ENCODE measurements around the gene EZH1. TPM values are rescaled to one million over a fixed set of nuclear protein-coding genes. Genes with fewer than 3 reads are reported as not detected.

EZH1 gene
- total RNA-seq, 1 experiment from 2014 or later = 16.9 TPM

DNA sequence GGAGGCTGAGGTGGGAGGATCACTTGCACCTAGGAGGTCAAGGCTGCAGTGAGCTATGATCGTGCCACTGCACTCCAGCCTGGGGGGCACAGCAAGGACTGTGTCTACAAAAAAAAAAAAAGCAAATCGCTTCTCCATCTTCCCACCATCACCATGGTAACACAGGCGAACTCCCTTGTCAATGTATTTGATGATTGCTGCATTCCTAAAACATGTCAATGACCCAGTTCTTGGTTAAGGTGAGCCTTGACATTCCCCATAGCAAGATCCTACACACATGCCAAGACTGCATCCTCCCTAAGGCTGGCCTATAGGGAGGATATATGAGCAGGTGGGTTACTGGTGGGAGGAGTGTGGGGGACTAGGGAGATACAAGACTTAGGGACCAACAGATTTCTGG is 50.3 kb downstream of the EZH1 start:
- Histone ChIP-seq H3K36me3 (ENCODE audit: control insufficient read depth, insufficient read depth, low read length) (no peaks in the 10 kb centered on the region), H3K4me3 (ENCODE audit: low read depth, low read length) (no peak overlapping the region), H3K9me3 (no peaks in the 10 kb centered on the region), H3K4me1 (no peaks in the 10 kb centered on the region), H3K27me3 (replicated peaks; ENCODE audit: control insufficient read depth, insufficient read depth, low read length) (no peaks in the 10 kb centered on the region)
- intact Hi-C loops (cut with micrococcal nuclease; ENCODE audit: unreplicated experiment) = no loop called here
- TF ChIP-seq, protein P1, sequence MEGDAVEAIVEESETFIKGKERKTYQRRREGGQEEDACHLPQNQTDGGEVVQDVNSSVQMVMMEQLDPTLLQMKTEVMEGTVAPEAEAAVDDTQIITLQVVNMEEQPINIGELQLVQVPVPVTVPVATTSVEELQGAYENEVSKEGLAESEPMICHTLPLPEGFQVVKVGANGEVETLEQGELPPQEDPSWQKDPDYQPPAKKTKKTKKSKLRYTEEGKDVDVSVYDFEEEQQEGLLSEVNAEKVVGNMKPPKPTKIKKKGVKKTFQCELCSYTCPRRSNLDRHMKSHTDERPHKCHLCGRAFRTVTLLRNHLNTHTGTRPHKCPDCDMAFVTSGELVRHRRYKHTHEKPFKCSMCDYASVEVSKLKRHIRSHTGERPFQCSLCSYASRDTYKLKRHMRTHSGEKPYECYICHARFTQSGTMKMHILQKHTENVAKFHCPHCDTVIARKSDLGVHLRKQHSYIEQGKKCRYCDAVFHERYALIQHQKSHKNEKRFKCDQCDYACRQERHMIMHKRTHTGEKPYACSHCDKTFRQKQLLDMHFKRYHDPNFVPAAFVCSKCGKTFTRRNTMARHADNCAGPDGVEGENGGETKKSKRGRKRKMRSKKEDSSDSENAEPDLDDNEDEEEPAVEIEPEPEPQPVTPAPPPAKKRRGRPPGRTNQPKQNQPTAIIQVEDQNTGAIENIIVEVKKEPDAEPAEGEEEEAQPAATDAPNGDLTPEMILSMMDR (IDR thresholded peaks at IDR 0.05; ENCODE audit: insufficient read depth in 1 of 2, low read depth in 1 of 2, low read length in 1 of 2, severe bottlenecking in 1 of 2, unreplicated experiment in 1 of 2) = no peak
- no peak overlapping the region for H3K4me3 Mint-ChIP-seq (ENCODE audit: unreplicated experiment)
- no TSS peak for BruUV-seq (replicated peaks)
- POLR2A ChIA-PET = no interaction called here
- H3K27ac Mint-ChIP-seq (ENCODE audit: unreplicated experiment) = no peak overlapping the region
- CTCF ChIA-PET = no interaction called here
- no peaks in the 10 kb centered on the region for H3K9me3 Mint-ChIP-seq (ENCODE audit: unreplicated experiment)
- no peak for DNase-seq
- H3K4me1 Mint-ChIP-seq (ENCODE audit: low read depth, unreplicated experiment) = no peaks in the 10 kb centered on the region
- no peaks in the 10 kb centered on the region for H3K27me3 Mint-ChIP-seq (ENCODE audit: insufficient read depth, unreplicated experiment)
- H3K36me3 Mint-ChIP-seq (ENCODE audit: insufficient read depth, unreplicated experiment) = peaks cover 6% of the 10 kb centered on the region

DNA sequence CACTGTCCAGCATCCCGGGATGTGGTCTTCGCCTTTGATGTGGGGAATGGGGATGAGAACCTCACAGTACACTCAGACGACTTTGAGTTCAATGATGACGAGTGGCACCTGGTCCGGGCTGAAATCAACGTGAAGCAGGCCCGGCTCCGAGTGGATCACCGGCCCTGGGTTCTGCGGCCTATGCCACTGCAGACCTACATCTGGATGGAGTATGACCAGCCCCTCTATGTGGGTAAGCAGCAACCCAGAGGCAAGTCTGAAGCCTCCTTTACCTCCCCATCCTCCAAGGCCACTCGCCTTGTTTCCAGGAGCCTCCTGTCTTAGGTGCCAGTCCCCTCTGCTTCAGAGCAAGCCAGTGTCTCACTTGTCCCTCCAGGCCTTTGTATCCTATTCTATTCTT is 52.4 kb downstream of the EZH1 start:
- TF ChIP-seq, protein P1 (IDR thresholded peaks at IDR 0.05; ENCODE audit: insufficient read depth in 1 of 2, low read depth in 1 of 2, low read length in 1 of 2, severe bottlenecking in 1 of 2, unreplicated experiment in 1 of 2) = no peak
- POLR2A ChIA-PET = no interaction called here
- no peaks in the 10 kb centered on the region for H3K9me3 ChIP-seq
- BruUV-seq (replicated peaks) = no TSS peak
- H3K27ac Mint-ChIP-seq (ENCODE audit: unreplicated experiment) = no peak overlapping the region
- H3K36me3 Mint-ChIP-seq (ENCODE audit: insufficient read depth, unreplicated experiment) = peaks cover 6% of the 10 kb centered on the region
- no peak overlapping the region for H3K4me3 ChIP-seq (ENCODE audit: low read depth, low read length)
- CTCF ChIA-PET = no interaction called here
- H3K4me3 Mint-ChIP-seq (ENCODE audit: unreplicated experiment) = no peak overlapping the region
- H3K27me3 ChIP-seq (replicated peaks; ENCODE audit: control insufficient read depth, insufficient read depth, low read length) = no peaks in the 10 kb centered on the region
- H3K27me3 Mint-ChIP-seq (ENCODE audit: insufficient read depth, unreplicated experiment) = no peaks in the 10 kb centered on the region
- no peaks in the 10 kb centered on the region for H3K36me3 ChIP-seq (ENCODE audit: control insufficient read depth, insufficient read depth, low read length)
- H3K4me1 ChIP-seq = no peaks in the 10 kb centered on the region
- no peaks in the 10 kb centered on the region for H3K9me3 Mint-ChIP-seq (ENCODE audit: unreplicated experiment)
- intact Hi-C loops (cut with micrococcal nuclease; ENCODE audit: unreplicated experiment) = no loop called here
- no peak for DNase-seq
- H3K4me1 Mint-ChIP-seq (ENCODE audit: low read depth, unreplicated experiment) = no peaks in the 10 kb centered on the region

GRCh38 chr17:42691021-42691545 is 53.8 kb downstream of the EZH1 start:
- Mint-ChIP-seq H3K36me3 (ENCODE audit: insufficient read depth, unreplicated experiment) (peaks cover 6% of the 10 kb centered on the region), H3K27me3 (ENCODE audit: insufficient read depth, unreplicated experiment) (no peaks in the 10 kb centered on the region), H3K4me3 (ENCODE audit: unreplicated experiment) (no peak overlapping the region), H3K27ac (ENCODE audit: unreplicated experiment) (no peak overlapping the region), H3K4me1 (ENCODE audit: low read depth, unreplicated experiment) (no peaks in the 10 kb centered on the region), H3K9me3 (ENCODE audit: unreplicated experiment) (no peaks in the 10 kb centered on the region)
- H3K4me3 ChIP-seq (ENCODE audit: low read depth, low read length) = no peak overlapping the region
- H3K36me3 ChIP-seq (ENCODE audit: control insufficient read depth, insufficient read depth, low read length) = no peaks in the 10 kb centered on the region
- intact Hi-C loops (cut with micrococcal nuclease; ENCODE audit: unreplicated experiment) = no loop called here
- ChIA-PET CTCF (no interaction called here), POLR2A (no interaction called here)
- BruUV-seq (replicated peaks) = no TSS peak
- no peaks in the 10 kb centered on the region for H3K4me1 ChIP-seq
- DNase-seq = no peak
- no peaks in the 10 kb centered on the region for H3K9me3 ChIP-seq
- TF ChIP-seq, protein P1 (IDR thresholded peaks at IDR 0.05; ENCODE audit: insufficient read depth in 1 of 2, low read depth in 1 of 2, low read length in 1 of 2, severe bottlenecking in 1 of 2, unreplicated experiment in 1 of 2) = no peak
- no peaks in the 10 kb centered on the region for H3K27me3 ChIP-seq (replicated peaks; ENCODE audit: control insufficient read depth, insufficient read depth, low read length)
